HEK293 (cell line): ENCODE data around the gene MUC13.

ENCODE experiments used
- GLI4 ChIP-seq: fragments of 450-650 bp; formaldehyde crosslinking; IDR thresholded peaks from 2 replicates; pipeline ENCODE4 v1.5.1; 2016; ENCODE audit warnings: missing biosample characterization, missing genetic modification characterization
- ZFP69B ChIP-seq: fragments of 450-650 bp; formaldehyde crosslinking; IDR thresholded peaks from 2 replicates; pipeline ENCODE4 v1.5.1; 2016; ENCODE audit warnings: missing biosample characterization, missing genetic modification characterization
- ZNF184 ChIP-seq: fragments of 450-650 bp; IDR thresholded peaks from 2 replicates; pipeline ENCODE4 v1.5.1; 2018; ENCODE audit warnings: missing biosample characterization, mild to moderate bottlenecking, missing genetic modification characterization
- ZNF214 ChIP-seq: fragments of 450-650 bp; formaldehyde crosslinking; IDR thresholded peaks from 2 replicates; pipeline ENCODE4 v1.5.1; 2017; ENCODE audit warnings: missing biosample characterization, mild to moderate bottlenecking, missing genetic modification characterization, borderline replicate concordance
- ZNF292 ChIP-seq: fragments of 450-650 bp; formaldehyde crosslinking; IDR thresholded peaks from 2 replicates; pipeline ENCODE4 v1.5.1; 2016; ENCODE audit warnings: low read depth, missing biosample characterization, missing genetic modification characterization, borderline replicate concordance
- ZNF324 ChIP-seq: fragments of 450-650 bp; formaldehyde crosslinking; IDR thresholded peaks from 2 replicates; pipeline ENCODE4 v1.5.1; 2016; ENCODE audit warnings: missing biosample characterization, missing genetic modification characterization
- ZNF510 ChIP-seq: fragments of 450-650 bp; formaldehyde crosslinking; IDR thresholded peaks from 2 replicates; pipeline ENCODE4 v1.5.1; 2018; ENCODE audit warnings: mild to moderate bottlenecking, missing genetic modification characterization, missing biosample characterization; ENCODE audit not compliant: insufficient replicate concordance
- ZNF830 ChIP-seq: fragments of 450-650 bp; IDR thresholded peaks from 2 replicates; pipeline ENCODE4 v1.5.0; 2018; ENCODE audit warnings: missing biosample characterization, missing genetic modification characterization, low read depth, mild to moderate bottlenecking, moderate library complexity
- ZNF837 ChIP-seq: fragments of 450-650 bp; formaldehyde crosslinking; IDR thresholded peaks from 2 replicates; pipeline ENCODE4 v1.5.1; 2016; ENCODE audit warnings: missing biosample characterization, missing genetic modification characterization
- TF ChIP-seq, protein P1 (sequence below): fragments of 450-650 bp; formaldehyde crosslinking; IDR thresholded peaks from 2 replicates; pipeline ENCODE4 v1.5.1; 2016; ENCODE audit warnings: missing biosample characterization, missing genetic modification characterization
- TF ChIP-seq, protein P2 (sequence below): fragments of 450-650 bp; formaldehyde crosslinking; IDR thresholded peaks from 2 replicates; pipeline ENCODE4 v1.5.1; 2016; ENCODE audit warnings: missing biosample characterization, missing genetic modification characterization
- TF ChIP-seq, protein P3 (sequence below): fragments of 450-650 bp; formaldehyde crosslinking; IDR thresholded peaks from 2 replicates; pipeline ENCODE4 v1.5.1; 2016; ENCODE audit warnings: missing biosample characterization, missing genetic modification characterization, borderline replicate concordance

DNA sequence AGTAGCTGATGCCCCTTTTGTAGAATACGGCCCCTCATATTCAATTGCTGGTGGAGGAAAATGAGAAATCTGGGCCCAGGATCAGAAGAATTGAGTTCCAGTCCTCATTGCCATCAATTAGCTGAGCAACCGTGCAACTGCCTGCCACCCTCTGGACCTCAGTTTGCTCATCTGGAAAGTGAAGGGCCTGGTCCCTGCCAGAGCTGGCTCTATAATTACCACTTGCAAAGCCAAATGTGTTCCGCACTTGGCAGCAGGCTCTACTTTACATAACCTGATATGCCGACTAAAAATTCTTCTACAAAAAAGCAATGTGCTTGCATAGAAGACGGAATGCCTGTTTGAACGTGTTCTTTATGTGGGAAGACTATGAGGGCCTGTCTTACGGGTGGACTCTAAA is 38.8 kb downstream of the MUC13 start:
- TF ChIP-seq, protein P1, sequence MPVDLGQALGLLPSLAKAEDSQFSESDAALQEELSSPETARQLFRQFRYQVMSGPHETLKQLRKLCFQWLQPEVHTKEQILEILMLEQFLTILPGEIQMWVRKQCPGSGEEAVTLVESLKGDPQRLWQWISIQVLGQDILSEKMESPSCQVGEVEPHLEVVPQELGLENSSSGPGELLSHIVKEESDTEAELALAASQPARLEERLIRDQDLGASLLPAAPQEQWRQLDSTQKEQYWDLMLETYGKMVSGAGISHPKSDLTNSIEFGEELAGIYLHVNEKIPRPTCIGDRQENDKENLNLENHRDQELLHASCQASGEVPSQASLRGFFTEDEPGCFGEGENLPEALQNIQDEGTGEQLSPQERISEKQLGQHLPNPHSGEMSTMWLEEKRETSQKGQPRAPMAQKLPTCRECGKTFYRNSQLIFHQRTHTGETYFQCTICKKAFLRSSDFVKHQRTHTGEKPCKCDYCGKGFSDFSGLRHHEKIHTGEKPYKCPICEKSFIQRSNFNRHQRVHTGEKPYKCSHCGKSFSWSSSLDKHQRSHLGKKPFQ (tag by site-specific recombination), result no peak
- no peak for TF ChIP-seq ZNF292 (tag by site-specific recombination)
- TF ChIP-seq ZNF214 (tag by site-specific recombination), result no peak
- no peak for TF ChIP-seq ZNF184 (tag by site-specific recombination)
- TF ChIP-seq ZNF324 (tag by site-specific recombination), result no peak
- no peak for TF ChIP-seq ZNF837
- TF ChIP-seq ZFP69B (tag by site-specific recombination), result no peak
- TF ChIP-seq GLI4, result no peak
- TF ChIP-seq, protein P2, sequence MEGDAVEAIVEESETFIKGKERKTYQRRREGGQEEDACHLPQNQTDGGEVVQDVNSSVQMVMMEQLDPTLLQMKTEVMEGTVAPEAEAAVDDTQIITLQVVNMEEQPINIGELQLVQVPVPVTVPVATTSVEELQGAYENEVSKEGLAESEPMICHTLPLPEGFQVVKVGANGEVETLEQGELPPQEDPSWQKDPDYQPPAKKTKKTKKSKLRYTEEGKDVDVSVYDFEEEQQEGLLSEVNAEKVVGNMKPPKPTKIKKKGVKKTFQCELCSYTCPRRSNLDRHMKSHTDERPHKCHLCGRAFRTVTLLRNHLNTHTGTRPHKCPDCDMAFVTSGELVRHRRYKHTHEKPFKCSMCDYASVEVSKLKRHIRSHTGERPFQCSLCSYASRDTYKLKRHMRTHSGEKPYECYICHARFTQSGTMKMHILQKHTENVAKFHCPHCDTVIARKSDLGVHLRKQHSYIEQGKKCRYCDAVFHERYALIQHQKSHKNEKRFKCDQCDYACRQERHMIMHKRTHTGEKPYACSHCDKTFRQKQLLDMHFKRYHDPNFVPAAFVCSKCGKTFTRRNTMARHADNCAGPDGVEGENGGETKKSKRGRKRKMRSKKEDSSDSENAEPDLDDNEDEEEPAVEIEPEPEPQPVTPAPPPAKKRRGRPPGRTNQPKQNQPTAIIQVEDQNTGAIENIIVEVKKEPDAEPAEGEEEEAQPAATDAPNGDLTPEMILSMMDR (tag by site-specific recombination), result no peak
- no peak for TF ChIP-seq ZNF830 (tag by site-specific recombination)
- TF ChIP-seq, protein P3, sequence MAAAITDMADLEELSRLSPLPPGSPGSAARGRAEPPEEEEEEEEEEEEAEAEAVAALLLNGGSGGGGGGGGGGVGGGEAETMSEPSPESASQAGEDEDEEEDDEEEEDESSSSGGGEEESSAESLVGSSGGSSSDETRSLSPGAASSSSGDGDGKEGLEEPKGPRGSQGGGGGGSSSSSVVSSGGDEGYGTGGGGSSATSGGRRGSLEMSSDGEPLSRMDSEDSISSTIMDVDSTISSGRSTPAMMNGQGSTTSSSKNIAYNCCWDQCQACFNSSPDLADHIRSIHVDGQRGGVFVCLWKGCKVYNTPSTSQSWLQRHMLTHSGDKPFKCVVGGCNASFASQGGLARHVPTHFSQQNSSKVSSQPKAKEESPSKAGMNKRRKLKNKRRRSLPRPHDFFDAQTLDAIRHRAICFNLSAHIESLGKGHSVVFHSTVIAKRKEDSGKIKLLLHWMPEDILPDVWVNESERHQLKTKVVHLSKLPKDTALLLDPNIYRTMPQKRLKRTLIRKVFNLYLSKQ, result no peak
- TF ChIP-seq ZNF510 (tag by site-specific recombination), result no peak
